ENCODE results near the gene CANT1. TPM values are rescaled to one million over a fixed set of nuclear protein-coding genes. Genes with fewer than 3 reads are reported as not detected.

Gene CANT1
- total RNA-seq, 1 experiment from 2014 or later: 97.1 TPM

DNA sequence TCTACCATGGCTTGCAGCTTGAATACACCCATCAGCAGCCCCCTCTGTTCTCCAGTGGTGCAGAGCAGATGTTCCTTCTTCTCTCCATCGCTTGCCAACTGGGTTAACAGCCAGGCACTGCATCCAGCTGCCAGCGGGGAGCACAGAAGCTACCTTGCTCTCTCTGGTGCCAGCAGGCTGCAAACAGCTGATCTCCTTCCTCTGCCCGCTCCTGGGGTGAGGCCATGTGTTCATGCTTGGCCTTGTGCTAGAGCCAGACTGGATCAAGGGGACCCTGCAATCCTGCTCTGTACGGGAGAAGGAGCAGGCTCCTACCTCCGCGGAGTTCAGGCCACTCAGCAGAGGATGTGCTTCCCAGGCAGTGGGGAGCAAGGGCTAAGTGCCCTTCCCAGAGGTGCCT, 41.0 kb upstream of the CANT1 start:
- Histone ChIP-seq H3K27ac (ENCODE audit: low read depth, low read length) (no peak overlapping the region), H3K79me2 (ENCODE audit: insufficient read depth, low read length) (no peaks in the 10 kb centered on the region), H3K4me1 (ENCODE audit: control insufficient read depth in 1 of 2, insufficient read depth in 2 of 2, low read length in 2 of 2) (peaks cover 0 to 3% of the 10 kb centered on the region in 2 experiments; a peak in 1 of 4 replicates), H3K9me2 (ENCODE audit: insufficient read depth) (no peaks in the 10 kb centered on the region), H4K20me1 (ENCODE audit: insufficient read depth) (no peaks in the 10 kb centered on the region), H2AFZ (ENCODE audit: low read depth, low read length, poor library complexity, severe bottlenecking) (no peak overlapping the region), H3K9me3 (ENCODE audit: control insufficient read depth in 1 of 2, insufficient read depth in 1 of 2, low read depth in 1 of 2, low read length in 2 of 2) (0 out of 4 replicates have a peak, but pooled peaks cover 0 to 3% of the 10 kb centered on the region in 2 experiments), H3K9ac (ENCODE audit: low read length) (no peak overlapping the region), H3K36me3 (ENCODE audit: control insufficient read depth in 1 of 2, insufficient read depth in 2 of 2, low read length in 2 of 2) (no peaks in the 10 kb centered on the region), H3K27me3 (ENCODE audit: insufficient read depth, low read length) (no peaks in the 10 kb centered on the region), H3K4me3 (replicated peaks in 1 of 2; ENCODE audit: low read depth in 1 of 2, low read length in 2 of 2) (no peak overlapping the region), H3K4me2 (ENCODE audit: low read length) (no peak overlapping the region)
- RAD21 ChIA-PET (ENCODE audit: low non-redundant PET in 1 of 2, low total read pairs in 2 of 2, uncharacterized antibody in 2 of 2, unreplicated experiment in 2 of 2): no interaction called here
- CTCF ChIA-PET: interaction anchor here (0.6 to 1.0 kb wide), 2 partner anchors 10 to 11 kb away, joined by 3 read pairs; no protein-coding TSS in a partner anchor
- intact Hi-C loops (cut with micrococcal nuclease): no loop called here
- ATAC-seq (no peak), DNase-seq (ENCODE audit: low read depth, low spot score) (no peak)
- no peak for TF ChIP-seq CBX3 (IDR thresholded peaks at IDR 0.05; ENCODE audit: low read depth)
- no TSS peak for BruUV-seq (replicated peaks)
- POLR2A ChIA-PET: no interaction called here

DNA sequence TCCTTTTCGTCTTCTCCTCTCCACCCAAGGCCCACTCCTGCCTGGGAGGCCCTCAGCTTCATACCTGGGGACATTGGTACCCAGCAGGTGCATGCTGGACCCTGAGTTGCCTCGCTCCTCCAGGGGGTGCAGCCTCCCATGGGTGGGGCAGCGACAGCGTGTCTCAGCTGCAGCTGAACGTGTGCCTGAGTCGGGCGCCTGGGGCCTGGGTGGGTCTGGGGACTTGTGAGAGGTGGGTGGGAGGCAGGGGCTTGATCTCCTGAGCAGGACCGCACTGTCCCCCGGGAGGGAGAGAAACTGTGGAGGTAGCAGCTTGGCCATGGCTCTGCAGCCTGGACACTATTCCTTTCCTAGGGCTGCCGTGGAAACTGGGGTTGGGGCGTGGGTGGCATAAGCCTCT, 40.3 kb upstream of the CANT1 start:
- ChIA-PET CTCF (interaction anchor here (1.0 kb wide), 1 partner anchor 10 kb away, joined by 3 read pairs; no protein-coding TSS in a partner anchor), POLR2A (no interaction called here), RAD21 (ENCODE audit: low non-redundant PET in 1 of 2, low total read pairs in 2 of 2, uncharacterized antibody in 2 of 2, unreplicated experiment in 2 of 2) (no interaction called here)
- no peak overlapping the region for H3K4me3 ChIP-seq (replicated peaks in 1 of 2; ENCODE audit: low read depth in 1 of 2, low read length in 2 of 2)
- H3K27me3 ChIP-seq (ENCODE audit: insufficient read depth, low read length): no peaks in the 10 kb centered on the region
- H4K20me1 ChIP-seq (ENCODE audit: insufficient read depth): no peaks in the 10 kb centered on the region
- H3K79me2 ChIP-seq (ENCODE audit: insufficient read depth, low read length): no peaks in the 10 kb centered on the region
- BruUV-seq (replicated peaks): no TSS peak
- no peaks in the 10 kb centered on the region for H3K36me3 ChIP-seq (ENCODE audit: control insufficient read depth in 1 of 2, insufficient read depth in 2 of 2, low read length in 2 of 2)
- H3K9me3 ChIP-seq (ENCODE audit: control insufficient read depth in 1 of 2, insufficient read depth in 1 of 2, low read depth in 1 of 2, low read length in 2 of 2): 0 out of 4 replicates have a peak, but pooled peaks cover 0 to 3% of the 10 kb centered on the region in 2 experiments
- DNase-seq (ENCODE audit: low read depth, low spot score) (no peak), ATAC-seq (no peak)
- no peak overlapping the region for H3K27ac ChIP-seq (ENCODE audit: low read depth, low read length)
- TF ChIP-seq JUND (IDR thresholded peaks at IDR 0.05): no peak
- TF ChIP-seq REST (IDR thresholded peaks at IDR 0.05; ENCODE audit: low read depth): no peak
- TF ChIP-seq CEBPB (IDR thresholded peaks at IDR 0.05; ENCODE audit: low read depth): no peak
- TF ChIP-seq TCF7L2 (IDR thresholded peaks at IDR 0.05; ENCODE audit: borderline replicate concordance, extremely low read depth, insufficient read depth, insufficient read length): no peak
- no peak for TF ChIP-seq POLR2AphosphoS5 (IDR thresholded peaks at IDR 0.05; ENCODE audit: low read depth, low read length)
- TF ChIP-seq EZH2phosphoT487 (IDR thresholded peaks at IDR 0.05; ENCODE audit: borderline replicate concordance): no peak
- TF ChIP-seq ELF1 (IDR thresholded peaks at IDR 0.05; ENCODE audit: borderline replicate concordance, low read depth): no peak
- TF ChIP-seq SP1 (IDR thresholded peaks at IDR 0.05; ENCODE audit: low read depth): no peak
- no peak for TF ChIP-seq RAD21 (IDR thresholded peaks at IDR 0.05; ENCODE audit: low read depth)
- TF ChIP-seq, protein P1, sequence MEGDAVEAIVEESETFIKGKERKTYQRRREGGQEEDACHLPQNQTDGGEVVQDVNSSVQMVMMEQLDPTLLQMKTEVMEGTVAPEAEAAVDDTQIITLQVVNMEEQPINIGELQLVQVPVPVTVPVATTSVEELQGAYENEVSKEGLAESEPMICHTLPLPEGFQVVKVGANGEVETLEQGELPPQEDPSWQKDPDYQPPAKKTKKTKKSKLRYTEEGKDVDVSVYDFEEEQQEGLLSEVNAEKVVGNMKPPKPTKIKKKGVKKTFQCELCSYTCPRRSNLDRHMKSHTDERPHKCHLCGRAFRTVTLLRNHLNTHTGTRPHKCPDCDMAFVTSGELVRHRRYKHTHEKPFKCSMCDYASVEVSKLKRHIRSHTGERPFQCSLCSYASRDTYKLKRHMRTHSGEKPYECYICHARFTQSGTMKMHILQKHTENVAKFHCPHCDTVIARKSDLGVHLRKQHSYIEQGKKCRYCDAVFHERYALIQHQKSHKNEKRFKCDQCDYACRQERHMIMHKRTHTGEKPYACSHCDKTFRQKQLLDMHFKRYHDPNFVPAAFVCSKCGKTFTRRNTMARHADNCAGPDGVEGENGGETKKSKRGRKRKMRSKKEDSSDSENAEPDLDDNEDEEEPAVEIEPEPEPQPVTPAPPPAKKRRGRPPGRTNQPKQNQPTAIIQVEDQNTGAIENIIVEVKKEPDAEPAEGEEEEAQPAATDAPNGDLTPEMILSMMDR (IDR thresholded peaks at IDR 0.05 in 2 of 3, conservative IDR thresholded peaks at IDR 0.05 in 1 of 3; ENCODE audit: borderline replicate concordance in 1 of 3, insufficient read depth in 1 of 3, low read depth in 2 of 3, low read length in 2 of 3): no peak
- TF ChIP-seq CBX3 (IDR thresholded peaks at IDR 0.05; ENCODE audit: low read depth): no peak
- no peak for TF ChIP-seq YY1 (IDR thresholded peaks at IDR 0.05; ENCODE audit: extremely low read depth, insufficient replicate concordance, low read depth, low read length)
- no peak for TF ChIP-seq FOSL1 (IDR thresholded peaks at IDR 0.05; ENCODE audit: low read depth)
- H2AFZ ChIP-seq (ENCODE audit: low read depth, low read length, poor library complexity, severe bottlenecking): no peak overlapping the region
- H3K9me2 ChIP-seq (ENCODE audit: insufficient read depth): no peaks in the 10 kb centered on the region
- no peak overlapping the region for H3K4me2 ChIP-seq (ENCODE audit: low read length)
- peaks cover 0 to 8% of the 10 kb centered on the region in 2 experiments; a peak in 1 of 4 replicates for H3K4me1 ChIP-seq (ENCODE audit: control insufficient read depth in 1 of 2, insufficient read depth in 2 of 2, low read length in 2 of 2)
- intact Hi-C loops (cut with micrococcal nuclease): no loop called here
- no peak overlapping the region for H3K9ac ChIP-seq (ENCODE audit: low read length)

Data from HCT116 (cell line).